CD4-positive, alpha-beta memory T cell (primary cell): ENCODE results near the gene LDHA. TPM values are rescaled to one million over a fixed set of nuclear protein-coding genes. Genes with fewer than 3 reads are reported as not detected.

ENCODE experiments used
- CTCF ChIA-PET: fragments of 350-600 bp; sonication (Branson Sonifier 250); formaldehyde crosslinking; loops from one replicate; lab custom pipeline; 2021; ENCODE audit warnings: inconsistent platforms; ENCODE audit not compliant: partially characterized antibody; lab: Charles Lee
- POLR2A ChIA-PET: fragments of 350-600 bp; sonication (Branson Sonifier 250); formaldehyde crosslinking; loops from one replicate; lab custom pipeline; 2021; ENCODE audit not compliant: partially characterized antibody; lab: Charles Lee
- DNase-seq, 5 donors: peaks; one replicate each; pipeline versions ENCODE4 v3.0.0 to v3.0.0-alpha.2; 2020 to 2022; ENCODE audit warnings: mixed read lengths in 1 of 5
- H3K27ac ChIP-seq: one replicate; pipeline ENCODE4 v1.7.0; 2013; ENCODE audit warnings: low read depth, low read length
- H3K27me3 ChIP-seq: 2 replicates; pipeline ENCODE4 v1.7.0; 2013; ENCODE audit warnings: mild to moderate bottlenecking, low read length, moderate library complexity; ENCODE audit not compliant: insufficient read depth
- H3K36me3 ChIP-seq: 2 replicates; pipeline ENCODE4 v1.7.0; 2013; ENCODE audit warnings: mild to moderate bottlenecking, low read length, moderate library complexity; ENCODE audit not compliant: insufficient read depth
- H3K4me1 ChIP-seq: 2 replicates; pipeline ENCODE4 v1.7.0; 2013; ENCODE audit warnings: mild to moderate bottlenecking, low read length, moderate library complexity; ENCODE audit not compliant: insufficient read depth
- H3K4me3 ChIP-seq, 2 donors: one replicate each; pipeline ENCODE4 v1.7.0; 2013; ENCODE audit warnings: low read length in 2 of 2, mild to moderate bottlenecking in 1 of 2
- H3K9me3 ChIP-seq, 2 donors: one replicate each; pipeline ENCODE4 v1.7.0; 2013; ENCODE audit warnings: low read length in 2 of 2, control low read depth in 1 of 2; ENCODE audit not compliant: control insufficient read depth in 1 of 2
- H3K27ac Mint-ChIP-seq, 7 donors: one replicate each; pipeline ENCODE4 v1.8.0; 2020 to 2021; ENCODE audit warnings: mixed read lengths in 7 of 7, mild to moderate bottlenecking in 6 of 7, inconsistent platforms in 3 of 7, moderate library complexity in 3 of 7
- H3K27me3 Mint-ChIP-seq, 2 donors: one replicate each; pipeline ENCODE4 v1.8.0; 2020 to 2021; ENCODE audit warnings: mixed read lengths in 2 of 2
- H3K36me3 Mint-ChIP-seq, 2 donors: one replicate each; pipeline ENCODE4 v1.8.0; 2020 to 2021; ENCODE audit warnings: mixed read lengths in 2 of 2, inconsistent platforms in 1 of 2, mild to moderate bottlenecking in 1 of 2
- H3K4me1 Mint-ChIP-seq, 4 donors: one replicate each; pipeline ENCODE4 v1.8.0; 2020 to 2021; ENCODE audit warnings: mixed read lengths in 4 of 4, mild to moderate bottlenecking in 1 of 4
- H3K4me3 Mint-ChIP-seq, 8 donors: one replicate each; pipeline ENCODE4 v1.8.0; 2020 to 2021; ENCODE audit warnings: mixed read lengths in 8 of 8, mild to moderate bottlenecking in 7 of 8, moderate library complexity in 6 of 8, inconsistent platforms in 3 of 8
- H3K9me3 Mint-ChIP-seq, 8 donors: one replicate each; pipeline ENCODE4 v1.8.0; 2020 to 2021; ENCODE audit warnings: mixed read lengths in 8 of 8, mild to moderate bottlenecking in 5 of 8, inconsistent platforms in 3 of 8, moderate library complexity in 1 of 8
- intact Hi-C: fragments of 100-400 bp; cut with micrococcal nuclease; formaldehyde crosslinking; loops from one replicate; pipeline ENCODE4 v1.15.1; 2023
- polyA plus RNA-seq, 2 donors: library from polyadenylated mRNA; unstranded; fragments of 300-500 nt; fragmentation: Illumina TruSeq; gene quantifications; one replicate each; pipeline ENCODE4 v1.2.3, GENCODE V29; 2021
- total RNA-seq, 2 experiments: library from RNA; stranded (reverse); gene quantifications; one replicate each; pipeline ENCODE4 v1.2.3, GENCODE V29; 2021

The LDHA gene
- total and polyA plus RNA-seq, 4 experiments from 2014 or later: 131 to 720 (median 346) TPM

- POLR2A ChIA-PET: interaction anchor here (1.0 to 7.3 kb wide), 3 partner anchors 8 to 71 kb away, joined by 3 to 266 read pairs (median 171); partner anchors contain the start of genes GTF2H1 and HPS5
- Mint-ChIP-seq H3K27me3 (peaks cover 0 to 2% of the 10 kb centered on the region in 2 donors), H3K27ac (peak overlapping the region; percentile 59 to 88 (median 81))
These were observed 1.7 kb upstream of the LDHA start for GRCh38 chr11:18392434-18393321.

GRCh38 chr11:18393581-18394274, 635 bp upstream of the LDHA start:
- Histone ChIP-seq H3K27ac (peak overlapping the region; percentile 88), H3K36me3 (peaks cover 18% of the 10 kb centered on the region), H3K9me3 (no peaks in the 10 kb centered on the region), H3K27me3 (no peaks in the 10 kb centered on the region), H3K4me3 (peak overlapping the region in 1 of 2 donors; percentile 72), H3K4me1 (peaks cover 33% of the 10 kb centered on the region)
- Mint-ChIP-seq H3K36me3 (peaks cover 14 to 37% of the 10 kb centered on the region in 2 donors), H3K9me3 (peaks cover 0 to 2% (median 0%) of the 10 kb centered on the region in 8 donors), H3K4me1 (peaks cover 12 to 59% (median 23%) of the 10 kb centered on the region in 4 donors), H3K27me3 (peaks cover 0 to 2% of the 10 kb centered on the region in 2 donors), H3K27ac (peak overlapping the region; percentile 97 to 99 (median 98)), H3K4me3 (peak overlapping the region; percentile 98 to 99 (median 98))
- ChIA-PET POLR2A (interaction anchor here (0.6 to 7.3 kb wide), 28 partner anchors 9 to 1316 kb away, joined by 3 to 266 read pairs (median 5); partner anchors contain the start of genes GTF2H1, HPS5, RPS13 and SPTY2D1), CTCF (interaction anchor here (0.7 to 4.5 kb wide), 5 partner anchors 11 to 328 kb away, joined by 4 to 48 read pairs (median 6); no protein-coding TSS in a partner anchor)
- intact Hi-C loops: loop anchor here (1.0 to 10.0 kb wide), 4 partner anchors 10 to 1109 kb away; no protein-coding TSS in a partner anchor
- DNase-seq: no peak

More at GRCh38 chr11:18392434-18393321, 1.7 kb upstream of the LDHA start:
- Histone ChIP-seq H3K9me3 (no peaks in the 10 kb centered on the region), H3K36me3 (peaks cover 9% of the 10 kb centered on the region), H3K27me3 (no peaks in the 10 kb centered on the region), H3K4me1 (peaks cover 29% of the 10 kb centered on the region), H3K4me3 (no peak overlapping the region), H3K27ac (no peak overlapping the region)
- no peak for DNase-seq
- H3K4me1 Mint-ChIP-seq: peaks cover 10 to 58% (median 21%) of the 10 kb centered on the region in 4 donors
- peak overlapping the region in 4 of 8 donors; percentile 59 to 69 (median 62) for H3K4me3 Mint-ChIP-seq
- H3K36me3 Mint-ChIP-seq: peaks cover 7 to 29% of the 10 kb centered on the region in 2 donors
- CTCF ChIA-PET: interaction anchor here (0.7 to 4.5 kb wide), 3 partner anchors 9 to 60 kb away, joined by 3 to 48 read pairs (median 4); no protein-coding TSS in a partner anchor
- intact Hi-C loops: loop anchor here (10.0 kb wide), 1 partner anchor 1108 kb away; no protein-coding TSS in a partner anchor
- H3K9me3 Mint-ChIP-seq: peaks cover 0 to 2% (median 0%) of the 10 kb centered on the region in 8 donors

- no peaks in the 10 kb centered on the region for H3K9me3 ChIP-seq
- Mint-ChIP-seq H3K4me3 (peak overlapping the region; percentile 98 to 99 (median 98)), H3K27me3 (peaks cover 0 to 2% of the 10 kb centered on the region in 2 donors), H3K9me3 (peaks cover 0 to 2% (median 0%) of the 10 kb centered on the region in 8 donors), H3K4me1 (peaks cover 14 to 69% (median 28%) of the 10 kb centered on the region in 4 donors), H3K36me3 (peaks cover 24 to 51% of the 10 kb centered on the region in 2 donors), H3K27ac (peak overlapping the region; percentile 97 to 99 (median 98))
- H3K27ac ChIP-seq: peak overlapping the region; percentile 88
- DNase-seq: peak in 2 of 5 donors; percentile 19 to 31
- ChIA-PET CTCF (interaction anchor here (0.9 to 4.5 kb wide), 13 partner anchors 12 to 327 kb away, joined by 3 to 48 read pairs (median 4); partner anchors contain the start of genes HPS5, SAAL1, SPTY2D1 and TSG101), POLR2A (interaction anchor here (0.8 to 7.3 kb wide), 39 partner anchors 10 to 1318 kb away, joined by 3 to 266 read pairs (median 4); partner anchors contain the start of genes GTF2H1, HPS5, PIK3C2A and RPS13)
- H3K27me3 ChIP-seq: no peaks in the 10 kb centered on the region
- peaks cover 32% of the 10 kb centered on the region for H3K36me3 ChIP-seq
- H3K4me1 ChIP-seq: peaks cover 43% of the 10 kb centered on the region
- intact Hi-C loops: loop anchor here (1.0 to 10.0 kb wide), 4 partner anchors 12 to 1110 kb away; no protein-coding TSS in a partner anchor
- peak overlapping the region; percentile 72 to 98 for H3K4me3 ChIP-seq
These were observed 768 bp downstream of the LDHA start for GRCh38 chr11:18394928-18395734.

GRCh38 chr11:18395735-18396504, 1.6 kb downstream of the LDHA start:
- Histone ChIP-seq H3K4me1 (peaks cover 43% of the 10 kb centered on the region), H3K27ac (peak overlapping the region; percentile 88), H3K4me3 (peak overlapping the region; percentile 72 to 98), H3K27me3 (no peaks in the 10 kb centered on the region), H3K9me3 (no peaks in the 10 kb centered on the region), H3K36me3 (peaks cover 39% of the 10 kb centered on the region)
- peaks cover 17 to 71% (median 29%) of the 10 kb centered on the region in 4 donors for H3K4me1 Mint-ChIP-seq
- peaks cover 0 to 2% (median 0%) of the 10 kb centered on the region in 8 donors for H3K9me3 Mint-ChIP-seq
- H3K27ac Mint-ChIP-seq: peak overlapping the region; percentile 97 to 99 (median 98)
- intact Hi-C loops: loop anchor here (1.0 to 10.0 kb wide), 6 partner anchors 29 to 1111 kb away; partner anchors contain the start of genes GTF2H1, HPS5, SPTY2D1 and TSG101
- peaks cover 0 to 2% of the 10 kb centered on the region in 2 donors for H3K27me3 Mint-ChIP-seq
- peak; percentile 94 to 98 (median 97) for DNase-seq
- ChIA-PET POLR2A (interaction anchor here (0.8 to 7.3 kb wide), 28 partner anchors 9 to 1318 kb away, joined by 3 to 266 read pairs (median 6); partner anchors contain the start of genes GTF2H1, HPS5, PIK3C2A and RPS13), CTCF (interaction anchor here (0.9 to 4.5 kb wide), 10 partner anchors 13 to 290 kb away, joined by 3 to 48 read pairs (median 4); partner anchors contain the start of genes HPS5, SAAL1, SPTY2D1 and TSG101)
- H3K36me3 Mint-ChIP-seq: peaks cover 31 to 58% of the 10 kb centered on the region in 2 donors
- peak overlapping the region; percentile 98 to 99 (median 98) for H3K4me3 Mint-ChIP-seq

GRCh38 chr11:18397921-18398320, 3.6 kb downstream of the LDHA start:
- peaks cover 34% of the 10 kb centered on the region for H3K4me1 ChIP-seq
- H3K36me3 Mint-ChIP-seq: peaks cover 40 to 71% of the 10 kb centered on the region in 2 donors
- peak overlapping the region in 3 of 8 donors; percentile 7 to 34 (median 17) for H3K4me3 Mint-ChIP-seq

More at GRCh38 chr11:18397921-18398320, 3.6 kb downstream of the LDHA start:
- DNase-seq: no peak
- no peaks in the 10 kb centered on the region for H3K9me3 ChIP-seq
- intact Hi-C loops: loop anchor here (10.0 kb wide), 1 partner anchor 1113 kb away; no protein-coding TSS in a partner anchor
- POLR2A ChIA-PET: interaction anchor here (0.8 to 7.3 kb wide), 4 partner anchors 10 to 129 kb away, joined by 4 to 266 read pairs (median 113); partner anchors contain the start of genes GTF2H1, HPS5 and TSG101
- peaks cover 0 to 2% (median 0%) of the 10 kb centered on the region in 8 donors for H3K9me3 Mint-ChIP-seq
- CTCF ChIA-PET: no interaction called here
- H3K27me3 ChIP-seq: no peaks in the 10 kb centered on the region
- H3K27me3 Mint-ChIP-seq: peaks cover 0 to 2% of the 10 kb centered on the region in 2 donors
- peaks cover 15 to 54% (median 25%) of the 10 kb centered on the region in 4 donors for H3K4me1 Mint-ChIP-seq
- no peak overlapping the region for H3K27ac ChIP-seq
- H3K4me3 ChIP-seq: no peak overlapping the region
- peak overlapping the region in 6 of 7 donors; percentile 25 to 77 (median 61) for H3K27ac Mint-ChIP-seq
- H3K36me3 ChIP-seq: peaks cover 49% of the 10 kb centered on the region
